ENCODE measurements around the gene HAVCR1.

Gene HAVCR1

GRCh38 chr5:156984064-156984463, 74.9 kb downstream of the HAVCR1 start:
- TF ChIP-seq CTCF (IDR thresholded peaks at IDR 0.05; ENCODE audit: low read depth, low read length, missing control alignments): no peak
- DNase-seq (ENCODE audit: extremely low read depth, low read depth): no peak
- H3K4me3 ChIP-seq (replicated peaks; ENCODE audit: low read depth, low read length): no peak overlapping the region

GRCh38 chr5:156981481-156981880, 77.4 kb downstream of the HAVCR1 start:
- DNase-seq (ENCODE audit: extremely low read depth, low read depth): no peak
- no peak overlapping the region for H3K4me3 ChIP-seq (replicated peaks; ENCODE audit: low read depth, low read length)

More at GRCh38 chr5:156981481-156981880, 77.4 kb downstream of the HAVCR1 start:
- TF ChIP-seq CTCF (IDR thresholded peaks at IDR 0.05; ENCODE audit: low read depth, low read length, missing control alignments): no peak
